HCT116 (cell line): ENCODE results near the gene SORCS2. TPM values are rescaled to one million over a fixed set of nuclear protein-coding genes. Genes with fewer than 3 reads are reported as not detected.

Experiments
- ATAC-seq: fragments of 200-7000 bp; cut with Tn5 transposase; 2 replicates; pipeline ENCODE4 v1.9.1; 2020; ENCODE audit warnings: mild to moderate bottlenecking, moderate library complexity
- BruUV-seq: library from RNA; stranded (reverse); fragments of 400-500 nt; replicated peaks from 2 replicates; lab custom pipeline; 2021; lab: Mats Ljungman, UMichigan
- CTCF ChIA-PET: fragments of 300-600 bp; sonication (Branson Sonifier 250); formaldehyde crosslinking; loops from one replicate; lab custom pipeline; 2021; ENCODE audit warnings: antibody characterized with exemption; lab: Charles Lee
- POLR2A ChIA-PET: fragments of 300-600, 350-600 bp; sonication (Branson Sonifier 250); formaldehyde crosslinking; loops from one replicate; lab custom pipeline; 2021; ENCODE audit warnings: antibody characterized with exemption; lab: Charles Lee
- RAD21 ChIA-PET, 2 experiments: fragments of 300-600 bp; sonication (Branson Sonifier 250); formaldehyde crosslinking; loops; one replicate each; lab custom pipeline; 2023; ENCODE audit warnings: low total read pairs in 2 of 2; ENCODE audit not compliant: uncharacterized antibody in 2 of 2, unreplicated experiment in 2 of 2, low non-redundant PET in 1 of 2; lab: Charles Lee
- DNase-seq: peaks from one replicate; pipeline ENCODE4 v3.0.0-alpha.2; 2010; ENCODE audit warnings: low read depth, low spot score
- H2AFZ ChIP-seq: fragments of 200-600 bp; shearing (Covaris generic), sonication (generic); 2 replicates; pipeline ENCODE4 v1.6.1; 2017; ENCODE audit warnings: low read depth, mixed run types, mixed read lengths, antibody characterized with exemption, low read length; ENCODE audit not compliant: poor library complexity, severe bottlenecking
- H3K27ac ChIP-seq: 2 replicates; pipeline ENCODE4 v1.5.1; 2012; ENCODE audit warnings: low read depth, low read length
- H3K27me3 ChIP-seq: fragments of 200-600 bp; sonication (generic); 2 replicates; pipeline ENCODE4 v1.6.1; 2016; ENCODE audit warnings: mixed run types, low read length, mixed read lengths; ENCODE audit not compliant: insufficient read depth
- H3K36me3 ChIP-seq, 2 experiments: fragments of 200-500 bp in 1 of 2; fragments of 200-600 bp in 1 of 2; sonication (Bioruptor generic) in 1 of 2; sonication (generic) in 1 of 2; 2 replicates each; pipeline versions ENCODE4 v1.5.1 to v1.6.1; 2014 to 2016; ENCODE audit warnings: low read length in 2 of 2, inconsistent platforms in 1 of 2, mixed read lengths in 1 of 2, mixed run types in 1 of 2; ENCODE audit not compliant: insufficient read depth in 2 of 2, control insufficient read depth in 1 of 2
- H3K4me1 ChIP-seq, 2 experiments: fragments of 200-600 bp in 1 of 2; sonication (generic) in 1 of 2; 2 replicates each; pipeline versions ENCODE4 v1.5.1 to v1.6.1; 2012 to 2017; ENCODE audit warnings: low read length in 2 of 2, inconsistent platforms in 1 of 2, mild to moderate bottlenecking in 1 of 2, mixed read lengths in 1 of 2, mixed run types in 1 of 2, moderate library complexity in 1 of 2; ENCODE audit not compliant: insufficient read depth in 2 of 2, control insufficient read depth in 1 of 2
- H3K4me2 ChIP-seq: fragments of 200-600 bp; sonication (generic); 2 replicates; pipeline ENCODE4 v1.6.1; 2017; ENCODE audit warnings: mixed run types, low read length, mixed read lengths
- H3K4me3 ChIP-seq, 2 experiments: fragments of 200-600 bp in 1 of 2; sonication (generic) in 1 of 2; replicated peaks in 1 of 2; 2 replicates each; pipeline ENCODE4 v1.5.1; 2011 to 2016; ENCODE audit warnings: low read length in 2 of 2, control low read depth in 1 of 2, low read depth in 1 of 2, mild to moderate bottlenecking in 1 of 2, mixed read lengths in 1 of 2, mixed run types in 1 of 2
- H3K79me2 ChIP-seq: fragments of 200-600 bp; sonication (generic); 2 replicates; pipeline ENCODE4 v1.6.1; 2017; ENCODE audit warnings: mild to moderate bottlenecking, mixed run types, low read length, moderate library complexity, mixed read lengths; ENCODE audit not compliant: insufficient read depth
- H3K9ac ChIP-seq: fragments of 200-600 bp; sonication (generic); 2 replicates; pipeline ENCODE4 v1.6.1; 2016; ENCODE audit warnings: low read length, mixed read lengths
- H3K9me2 ChIP-seq: fragments of 200-600 bp; sonication (generic), shearing (Covaris generic); 2 replicates; pipeline ENCODE4 v1.6.1; 2017; ENCODE audit warnings: mixed run types, mild to moderate bottlenecking, moderate library complexity; ENCODE audit not compliant: insufficient read depth
- H3K9me3 ChIP-seq, 2 experiments: fragments of 200-500 bp in 1 of 2; fragments of 200-600 bp in 1 of 2; sonication (Bioruptor generic) in 1 of 2; sonication (generic) in 1 of 2; 2 replicates each; pipeline ENCODE4 v1.6.1; 2014 to 2017; ENCODE audit warnings: low read length in 2 of 2, mixed read lengths in 2 of 2, inconsistent platforms in 1 of 2, low read depth in 1 of 2, mild to moderate bottlenecking in 1 of 2, mixed run types in 1 of 2, moderate library complexity in 1 of 2; ENCODE audit not compliant: control insufficient read depth in 1 of 2, insufficient read depth in 1 of 2
- H4K20me1 ChIP-seq: fragments of 200-600 bp; sonication (generic), shearing (Covaris generic); 2 replicates; pipeline ENCODE4 v1.6.1; 2017; ENCODE audit warnings: mixed run types, mild to moderate bottlenecking, moderate library complexity; ENCODE audit not compliant: insufficient read depth
- CBX3 ChIP-seq: IDR thresholded peaks from 2 replicates; pipeline ENCODE4 v1.6.1; 2012; ENCODE audit warnings: low read depth
- CEBPB ChIP-seq: IDR thresholded peaks from 2 replicates; pipeline ENCODE4 v1.6.1; 2012; ENCODE audit warnings: low read depth
- EGR1 ChIP-seq: IDR thresholded peaks from 2 replicates; pipeline ENCODE4 v1.6.1; 2012; ENCODE audit warnings: low read depth
- ELF1 ChIP-seq: IDR thresholded peaks from 2 replicates; pipeline ENCODE4 v1.6.1; 2012; ENCODE audit warnings: low read depth, borderline replicate concordance
- JUND ChIP-seq: IDR thresholded peaks from 2 replicates; pipeline ENCODE4 v1.6.1; 2012
- POLR2A ChIP-seq: IDR thresholded peaks from 2 replicates; pipeline ENCODE4 v1.7.0; 2011; ENCODE audit warnings: borderline replicate concordance; ENCODE audit not compliant: insufficient read depth, insufficient read length; ENCODE audit errors: extremely low read depth
- POLR2AphosphoS5 ChIP-seq: IDR thresholded peaks from 2 replicates; pipeline ENCODE4 v1.6.1; 2011; ENCODE audit warnings: mild to moderate bottlenecking, low read depth, low read length, moderate library complexity
- RAD21 ChIP-seq: IDR thresholded peaks from 2 replicates; pipeline ENCODE4 v1.6.1; 2012; ENCODE audit warnings: low read depth, mild to moderate bottlenecking
- REST ChIP-seq: IDR thresholded peaks from 2 replicates; pipeline ENCODE4 v1.6.1; 2012; ENCODE audit warnings: low read depth
- SIN3A ChIP-seq: IDR thresholded peaks from 2 replicates; pipeline ENCODE4 v1.6.1; 2012; ENCODE audit warnings: low read depth
- SP1 ChIP-seq: IDR thresholded peaks from 2 replicates; pipeline ENCODE4 v1.6.1; 2012; ENCODE audit warnings: low read depth
- ZFX ChIP-seq: fragments of 450-650 bp; IDR thresholded peaks from 2 replicates; pipeline ENCODE4 v1.6.1; 2017
- ZNF274 ChIP-seq: fragments of 200-500 bp; sonication (Bioruptor generic); IDR thresholded peaks from 2 replicates; pipeline ENCODE4 v1.6.1; 2014; ENCODE audit warnings: mild to moderate bottlenecking, low read depth, low read length, inconsistent platforms
- intact Hi-C: fragments of 100-400 bp; cut with micrococcal nuclease; formaldehyde crosslinking; loops from 2 replicates; pipeline ENCODE4 v1.10.0; 2022
- total RNA-seq: library from RNA; stranded (reverse); gene quantifications from one replicate; pipeline ENCODE4 v1.2.1, GENCODE V29; 2021; ENCODE audit not compliant: unreplicated experiment
- TF ChIP-seq, protein P1 (sequence below): IDR thresholded peaks from 2 replicates; pipeline ENCODE4 v1.6.1; 2011; ENCODE audit warnings: mild to moderate bottlenecking, low read length, moderate library complexity; ENCODE audit not compliant: insufficient replicate concordance; ENCODE audit errors: extremely low read depth

The SORCS2 gene
- total RNA-seq, 1 experiment from 2014 or later, result 0.37 TPM

- Histone ChIP-seq H2AFZ (no peak overlapping the region), H3K79me2 (no peaks in the 10 kb centered on the region), H3K9me3 (no peaks in the 10 kb centered on the region), H3K4me2 (no peak overlapping the region), H3K36me3 (peaks cover 2 to 3% of the 10 kb centered on the region in 2 experiments; a peak in 2 of 4 replicates), H3K27ac (no peak overlapping the region), H3K4me1 (peaks cover 0 to 4% of the 10 kb centered on the region in 2 experiments; a peak in 1 of 4 replicates), H3K9ac (no peak overlapping the region), H3K9me2 (no peaks in the 10 kb centered on the region), H3K27me3 (no peaks in the 10 kb centered on the region), H4K20me1 (no peaks in the 10 kb centered on the region), H3K4me3 (no peak overlapping the region)
- BruUV-seq, result no TSS peak
- DNase-seq, result no peak
- RAD21 ChIA-PET, result no interaction called here
- ATAC-seq, result no peak
- CTCF ChIA-PET, result no interaction called here
- TF ChIP-seq CBX3 (no peak), REST (no peak), EGR1 (no peak), ZNF274 (no peak), ZFX (no peak), ELF1 (no peak), SIN3A (no peak), SP1 (no peak), POLR2A (no peak), CEBPB (no peak), JUND (no peak), RAD21 (no peak), POLR2AphosphoS5 (no peak)
- TF ChIP-seq, protein P1, sequence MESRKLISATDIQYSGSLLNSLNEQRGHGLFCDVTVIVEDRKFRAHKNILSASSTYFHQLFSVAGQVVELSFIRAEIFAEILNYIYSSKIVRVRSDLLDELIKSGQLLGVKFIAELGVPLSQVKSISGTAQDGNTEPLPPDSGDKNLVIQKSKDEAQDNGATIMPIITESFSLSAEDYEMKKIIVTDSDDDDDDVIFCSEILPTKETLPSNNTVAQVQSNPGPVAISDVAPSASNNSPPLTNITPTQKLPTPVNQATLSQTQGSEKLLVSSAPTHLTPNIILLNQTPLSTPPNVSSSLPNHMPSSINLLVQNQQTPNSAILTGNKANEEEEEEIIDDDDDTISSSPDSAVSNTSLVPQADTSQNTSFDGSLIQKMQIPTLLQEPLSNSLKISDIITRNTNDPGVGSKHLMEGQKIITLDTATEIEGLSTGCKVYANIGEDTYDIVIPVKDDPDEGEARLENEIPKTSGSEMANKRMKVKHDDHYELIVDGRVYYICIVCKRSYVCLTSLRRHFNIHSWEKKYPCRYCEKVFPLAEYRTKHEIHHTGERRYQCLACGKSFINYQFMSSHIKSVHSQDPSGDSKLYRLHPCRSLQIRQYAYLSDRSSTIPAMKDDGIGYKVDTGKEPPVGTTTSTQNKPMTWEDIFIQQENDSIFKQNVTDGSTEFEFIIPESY, result no peak
- intact Hi-C loops, result no loop called here
- POLR2A ChIA-PET, result no interaction called here
Measured at GRCh38 chr4:7765666-7766065, 573.3 kb downstream of the SORCS2 start.
